ENCODE results near the gene IFNA7.
"Not testable (repeated sequence)": the region's sequence is repeated elsewhere in the genome, so short reads cannot be mapped to it uniquely, and the experiment has no call there.

Gene IFNA7

DNA sequence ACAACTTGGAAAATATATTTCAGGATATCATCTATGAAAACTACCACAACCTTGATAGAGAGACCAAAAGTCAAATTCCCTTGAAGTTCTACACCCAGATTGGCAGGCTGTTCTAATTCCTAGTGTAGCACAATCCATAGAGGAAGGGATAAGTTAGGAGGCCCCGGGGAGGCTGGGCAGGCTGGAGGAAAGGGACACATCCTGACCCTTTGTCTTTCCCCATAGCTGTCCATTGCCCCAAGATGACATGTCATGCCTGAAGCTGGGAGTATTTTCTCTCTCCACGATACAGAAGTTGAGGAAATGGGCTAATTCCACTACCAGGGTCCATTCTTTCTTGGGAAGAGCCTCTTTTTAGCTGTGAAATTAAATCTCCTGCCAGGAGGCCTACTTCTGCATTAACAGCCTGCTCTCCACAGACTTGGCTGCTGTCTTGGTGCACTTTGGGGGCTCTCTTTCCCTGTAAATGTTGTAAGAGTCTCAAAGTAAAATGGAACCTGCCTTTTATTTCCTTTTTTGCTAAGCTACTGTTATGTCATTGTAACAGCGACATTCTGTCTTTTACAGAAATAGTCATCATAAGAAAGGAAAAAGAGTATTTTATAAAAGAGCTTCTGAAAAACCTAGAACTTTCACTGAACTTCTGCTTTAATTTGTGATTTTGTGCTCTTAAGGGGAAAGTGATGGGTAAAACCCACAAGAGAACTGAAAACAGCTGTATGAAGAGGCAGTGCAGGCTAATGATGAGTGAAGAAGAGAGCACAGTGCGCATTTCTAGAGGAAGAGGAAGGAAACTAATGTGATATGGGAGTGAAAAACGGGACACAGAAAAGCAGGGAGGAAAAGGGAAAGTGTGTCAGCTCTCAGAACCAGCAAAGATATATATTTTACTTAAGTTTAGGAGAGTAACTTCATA lies 11.7 kb upstream of the IFNA7 start:
- not testable (repeated sequence) for H3K27ac ChIP-seq (ENCODE audit: low read length); H3K9me3 ChIP-seq (ENCODE audit: insufficient read depth, low read depth, low read length); H3K9ac ChIP-seq (ENCODE audit: low read depth, low read length); H3K36me3 ChIP-seq (ENCODE audit: insufficient read depth, low read depth, low read length); H3K27me3 ChIP-seq (ENCODE audit: insufficient read depth, low read length); H3K4me1 ChIP-seq (ENCODE audit: insufficient read depth, low read length); H3K4me3 ChIP-seq (ENCODE audit: low read length)

DNA sequence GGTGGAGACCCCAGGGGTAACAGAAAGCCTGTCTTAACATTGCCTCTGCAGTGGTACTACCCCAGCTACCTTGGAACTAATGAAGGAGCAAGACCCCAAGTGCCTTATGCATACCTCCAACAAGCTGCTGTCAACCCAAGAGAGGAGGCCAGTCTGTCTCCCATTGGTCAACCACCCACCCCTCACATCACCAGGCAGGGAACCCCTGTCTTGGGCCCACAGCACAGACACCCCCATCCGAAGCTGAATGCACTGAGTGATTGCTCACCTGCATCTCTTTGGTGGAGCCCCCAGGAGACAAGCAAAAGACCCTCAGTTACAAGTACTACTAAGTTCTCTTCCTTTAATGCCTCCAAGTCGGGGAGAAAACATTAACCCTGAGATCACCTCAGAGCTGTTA lies 10.2 kb upstream of the IFNA7 start:
- not testable (repeated sequence) for H3K36me3 ChIP-seq (ENCODE audit: insufficient read depth, low read depth, low read length); H3K9ac ChIP-seq (ENCODE audit: low read depth, low read length); H3K4me3 ChIP-seq (ENCODE audit: low read length); H3K27me3 ChIP-seq (ENCODE audit: insufficient read depth, low read length); H3K4me1 ChIP-seq (ENCODE audit: insufficient read depth, low read length); H3K9me3 ChIP-seq (ENCODE audit: insufficient read depth, low read depth, low read length); H3K27ac ChIP-seq (ENCODE audit: low read length)

DNA sequence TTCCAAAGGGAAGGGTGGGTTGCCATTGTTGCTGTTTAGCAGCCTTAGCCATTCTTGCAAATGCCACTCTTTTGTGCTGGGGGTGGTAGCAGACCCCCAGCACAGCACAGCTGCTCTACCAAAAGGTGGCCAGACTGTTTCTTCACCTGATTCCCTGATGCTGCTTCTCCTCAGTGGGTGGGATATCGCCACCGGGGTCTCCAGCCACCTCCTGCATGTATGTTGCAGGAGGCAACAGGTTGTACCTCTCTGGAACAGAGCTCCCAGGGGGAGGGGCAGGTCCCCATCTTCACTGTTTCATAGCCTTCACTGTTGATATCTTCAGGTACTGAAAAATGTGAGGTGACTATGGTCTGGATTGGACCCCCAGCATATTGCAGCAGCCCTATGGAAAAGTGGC lies 8.8 kb upstream of the IFNA7 start:
- H3K27me3 ChIP-seq (ENCODE audit: insufficient read depth, low read length); H3K4me3 ChIP-seq (ENCODE audit: low read length); H3K9ac ChIP-seq (ENCODE audit: low read depth, low read length); H3K36me3 ChIP-seq (ENCODE audit: insufficient read depth, low read depth, low read length); H3K9me3 ChIP-seq (ENCODE audit: insufficient read depth, low read depth, low read length); H3K27ac ChIP-seq (ENCODE audit: low read length); H3K4me1 ChIP-seq (ENCODE audit: insufficient read depth, low read length): not testable (repeated sequence)

DNA sequence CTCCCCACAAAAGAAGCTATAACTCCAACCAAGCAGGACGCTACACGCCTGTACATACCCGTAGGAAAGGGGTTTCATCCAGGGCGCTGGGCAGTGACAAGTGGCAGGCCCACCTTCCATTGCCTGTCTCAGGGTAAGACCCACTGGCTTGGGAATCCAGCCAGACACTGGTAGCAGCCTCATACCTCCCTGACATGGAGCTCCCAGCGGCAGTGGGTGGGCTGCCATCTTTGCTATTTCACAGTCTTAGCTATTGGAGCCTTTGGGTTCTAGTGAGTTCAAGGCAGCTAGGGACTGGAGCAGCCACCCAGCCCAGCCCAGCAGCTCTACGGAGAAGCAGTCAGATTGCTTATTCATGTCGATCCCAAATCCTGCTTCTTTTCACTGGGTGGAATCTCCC lies 8.3 kb upstream of the IFNA7 start:
- Histone ChIP-seq H3K27me3 (ENCODE audit: insufficient read depth, low read length) (no peaks in the 10 kb centered on the region), H3K4me1 (ENCODE audit: insufficient read depth, low read length) (no peaks in the 10 kb centered on the region), H3K4me3 (ENCODE audit: low read length) (no peak overlapping the region), H3K27ac (ENCODE audit: low read length) (no peak overlapping the region), H3K9ac (ENCODE audit: low read depth, low read length) (no peak overlapping the region), H3K36me3 (ENCODE audit: insufficient read depth, low read depth, low read length) (no peaks in the 10 kb centered on the region), H3K9me3 (ENCODE audit: insufficient read depth, low read depth, low read length) (no peaks in the 10 kb centered on the region)

DNA sequence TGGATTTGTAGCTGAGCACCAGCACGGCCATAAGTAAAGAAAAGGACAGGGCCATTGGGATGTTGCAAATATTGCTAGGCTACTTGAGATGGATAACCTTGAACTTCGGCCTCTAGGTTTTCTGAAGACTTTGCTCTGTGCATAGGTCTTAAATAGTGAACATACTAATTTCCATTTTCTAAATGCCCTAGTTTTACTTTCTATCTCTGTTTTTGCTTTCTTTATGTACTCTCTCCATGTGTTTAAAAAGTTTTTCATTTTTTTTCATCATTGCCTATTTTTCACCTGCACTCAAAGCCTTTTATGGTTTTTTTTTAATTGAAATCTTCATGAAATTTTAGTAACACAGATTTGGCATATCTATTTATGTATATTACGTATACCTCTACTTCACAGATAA lies 5.0 kb upstream of the IFNA7 start, which contains the start of gene IFNA10:
IFNA10 (minus strand) TSS at position 101 of the 400 bp plus-strand sequence; CDS start at position 55, 46 bp downstream.
- H3K4me1 ChIP-seq (ENCODE audit: insufficient read depth, low read length), result not testable (repeated sequence)

DNA sequence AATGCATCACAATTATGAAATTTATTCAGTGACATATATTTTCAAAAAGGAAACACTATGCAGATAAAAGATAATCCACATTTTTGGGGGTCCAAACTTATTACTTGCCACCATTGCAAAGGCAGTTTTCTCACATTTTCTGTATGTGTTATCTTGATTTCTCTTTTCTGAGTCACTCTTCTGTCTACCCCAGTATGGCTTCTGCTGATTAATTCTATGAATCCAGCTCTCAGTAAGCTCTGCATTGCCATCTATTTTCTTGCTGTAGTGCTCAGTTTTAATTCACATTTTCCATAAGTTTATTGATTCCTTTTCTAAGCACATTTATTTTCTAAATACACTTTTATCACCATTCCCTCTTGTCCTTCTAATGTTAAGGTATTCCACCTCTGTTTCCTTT lies 3.2 kb upstream of the IFNA7 start:
- no peaks in the 10 kb centered on the region for H3K36me3 ChIP-seq (ENCODE audit: insufficient read depth, low read depth, low read length)
- no peaks in the 10 kb centered on the region for H3K4me1 ChIP-seq (ENCODE audit: insufficient read depth, low read length)
- no peak overlapping the region for H3K4me3 ChIP-seq (ENCODE audit: low read length)

More for the DNA sequence above, 5.0 kb upstream of the IFNA7 start, which contains the start of gene IFNA10:
- H3K27ac ChIP-seq (ENCODE audit: low read length); H3K9me3 ChIP-seq (ENCODE audit: insufficient read depth, low read depth, low read length); H3K9ac ChIP-seq (ENCODE audit: low read depth, low read length); H3K36me3 ChIP-seq (ENCODE audit: insufficient read depth, low read depth, low read length); H3K4me3 ChIP-seq (ENCODE audit: low read length); H3K27me3 ChIP-seq (ENCODE audit: insufficient read depth, low read length): not testable (repeated sequence)

DNA sequence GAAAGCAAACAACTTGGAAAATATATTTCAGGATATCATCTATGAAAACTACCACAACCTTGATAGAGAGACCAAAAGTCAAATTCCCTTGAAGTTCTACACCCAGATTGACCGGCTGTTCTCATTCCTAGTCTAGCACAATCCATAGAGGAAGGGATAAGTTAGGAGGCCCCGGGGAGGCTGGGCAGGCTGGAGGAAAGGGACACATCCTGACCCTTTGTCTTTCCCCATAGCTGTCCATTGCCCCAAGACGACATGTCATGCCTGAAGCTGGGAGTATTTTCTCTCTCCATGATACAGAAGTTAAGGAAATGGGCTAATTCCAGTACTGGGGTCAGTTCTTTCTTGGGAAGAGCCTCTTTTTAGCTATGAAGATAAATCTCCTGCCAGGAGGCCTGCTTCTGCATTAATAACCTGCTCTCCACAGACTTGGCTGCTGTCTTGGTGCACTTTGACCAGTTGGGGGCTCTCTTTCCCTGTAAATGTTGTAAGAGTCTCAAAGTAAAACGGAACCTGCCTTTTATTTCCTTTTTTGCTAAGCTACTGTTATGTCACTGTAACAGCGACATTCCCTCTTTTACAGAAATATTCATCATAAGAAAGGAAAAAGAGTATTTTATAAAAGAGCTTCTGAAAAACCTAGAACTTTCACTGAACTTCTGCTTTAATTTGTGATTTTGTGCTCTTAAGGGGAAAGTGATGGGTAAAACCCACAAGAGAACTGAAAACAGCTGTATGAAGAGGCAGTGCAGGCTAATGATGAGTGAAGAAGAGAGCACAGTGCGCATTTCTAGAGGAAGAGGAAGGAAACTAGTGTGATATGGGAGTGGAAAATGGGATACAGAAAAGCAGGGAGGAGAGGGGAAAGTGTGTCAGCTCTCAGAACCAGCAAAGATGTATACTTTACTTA lies 6.9 kb downstream of the IFNA7 start:
- H3K9ac ChIP-seq (ENCODE audit: low read depth, low read length); H3K4me1 ChIP-seq (ENCODE audit: insufficient read depth, low read length); H3K27me3 ChIP-seq (ENCODE audit: insufficient read depth, low read length); H3K36me3 ChIP-seq (ENCODE audit: insufficient read depth, low read depth, low read length); H3K4me3 ChIP-seq (ENCODE audit: low read length); H3K9me3 ChIP-seq (ENCODE audit: insufficient read depth, low read depth, low read length); H3K27ac ChIP-seq (ENCODE audit: low read length): not testable (repeated sequence)

More for the DNA sequence above, 3.2 kb upstream of the IFNA7 start:
- Histone ChIP-seq H3K27ac (ENCODE audit: low read length) (no peak overlapping the region), H3K9ac (ENCODE audit: low read depth, low read length) (no peak overlapping the region), H3K9me3 (ENCODE audit: insufficient read depth, low read depth, low read length) (no peaks in the 10 kb centered on the region), H3K27me3 (ENCODE audit: insufficient read depth, low read length) (no peaks in the 10 kb centered on the region)

DNA sequence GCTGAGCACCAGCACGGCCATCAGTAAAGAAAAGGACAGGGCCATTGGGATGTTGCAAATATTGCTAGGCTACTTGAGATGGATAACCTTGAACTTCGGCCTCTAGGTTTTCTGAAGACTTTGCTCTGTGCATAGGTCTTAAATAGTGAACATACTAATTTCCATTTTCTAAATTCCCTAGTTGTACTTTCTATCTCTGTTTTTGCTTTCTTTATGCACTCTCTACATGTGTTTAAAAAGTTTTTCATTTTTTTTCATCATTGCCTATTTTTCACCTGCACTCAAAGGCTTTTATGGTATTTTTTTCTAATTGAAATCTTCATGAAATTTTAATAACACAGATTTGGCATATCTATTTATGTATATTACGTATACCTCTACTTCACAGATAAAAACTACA lies 14.5 kb downstream of the IFNA7 start, which contains the start of gene IFNA4:
IFNA4 (minus strand) TSS at position 101 of the 400 bp plus-strand sequence; CDS start at position 45, 56 bp downstream.
- not testable (repeated sequence) for H3K27ac ChIP-seq (ENCODE audit: low read length); H3K4me1 ChIP-seq (ENCODE audit: insufficient read depth, low read length); H3K4me3 ChIP-seq (ENCODE audit: low read length)

DNA sequence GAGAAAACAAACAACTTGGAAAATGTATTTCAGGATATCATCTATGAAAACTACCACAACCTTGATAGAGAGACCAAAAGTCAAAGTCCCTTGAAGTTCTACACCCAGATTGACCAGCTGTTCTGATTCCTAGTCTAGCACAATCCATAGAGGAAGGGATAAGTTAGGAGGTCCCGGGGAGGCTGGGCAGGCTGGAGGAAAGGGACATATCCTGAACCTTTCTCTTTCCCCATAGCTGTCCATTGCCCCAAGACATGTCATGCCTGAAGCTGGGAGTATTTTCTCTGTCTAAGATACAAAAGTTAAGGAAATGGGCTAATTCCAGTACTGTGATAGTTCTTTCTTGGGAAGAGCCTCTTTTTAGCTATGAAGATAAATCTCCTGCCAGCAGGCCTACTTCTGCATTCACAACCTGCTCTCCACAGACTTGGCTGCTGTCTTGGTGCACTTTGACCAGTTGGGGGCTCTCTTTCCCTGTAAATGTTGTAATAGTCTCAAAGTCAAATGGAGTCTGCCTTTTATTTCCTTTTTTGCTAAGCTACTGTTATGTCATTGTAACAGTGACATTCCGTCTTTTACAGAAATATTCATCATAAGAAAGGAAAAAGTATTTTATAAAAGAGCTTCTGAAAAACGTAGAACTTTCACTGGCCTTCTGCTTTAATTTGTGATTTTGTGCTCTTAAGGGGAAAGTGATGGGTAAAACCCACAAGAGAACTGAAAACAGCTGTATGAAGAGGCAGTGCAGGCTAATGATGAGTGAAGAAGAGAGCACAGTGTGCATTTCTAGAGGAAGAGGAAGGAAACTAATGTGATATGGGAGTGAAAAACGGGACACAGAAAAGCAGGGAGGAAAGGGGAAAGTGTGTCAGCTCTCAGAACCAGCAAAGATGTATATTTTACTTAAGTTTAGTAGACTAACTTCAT lies 18.9 kb downstream of the IFNA7 start:
- H3K27ac ChIP-seq (ENCODE audit: low read length); H3K9me3 ChIP-seq (ENCODE audit: insufficient read depth, low read depth, low read length); H3K4me3 ChIP-seq (ENCODE audit: low read length); H3K4me1 ChIP-seq (ENCODE audit: insufficient read depth, low read length); H3K36me3 ChIP-seq (ENCODE audit: insufficient read depth, low read depth, low read length); H3K9ac ChIP-seq (ENCODE audit: low read depth, low read length); H3K27me3 ChIP-seq (ENCODE audit: insufficient read depth, low read length): not testable (repeated sequence)

More for the DNA sequence above, 14.5 kb downstream of the IFNA7 start, which contains the start of gene IFNA4:
- H3K36me3 ChIP-seq (ENCODE audit: insufficient read depth, low read depth, low read length); H3K9ac ChIP-seq (ENCODE audit: low read depth, low read length); H3K27me3 ChIP-seq (ENCODE audit: insufficient read depth, low read length); H3K9me3 ChIP-seq (ENCODE audit: insufficient read depth, low read depth, low read length): not testable (repeated sequence)

DNA sequence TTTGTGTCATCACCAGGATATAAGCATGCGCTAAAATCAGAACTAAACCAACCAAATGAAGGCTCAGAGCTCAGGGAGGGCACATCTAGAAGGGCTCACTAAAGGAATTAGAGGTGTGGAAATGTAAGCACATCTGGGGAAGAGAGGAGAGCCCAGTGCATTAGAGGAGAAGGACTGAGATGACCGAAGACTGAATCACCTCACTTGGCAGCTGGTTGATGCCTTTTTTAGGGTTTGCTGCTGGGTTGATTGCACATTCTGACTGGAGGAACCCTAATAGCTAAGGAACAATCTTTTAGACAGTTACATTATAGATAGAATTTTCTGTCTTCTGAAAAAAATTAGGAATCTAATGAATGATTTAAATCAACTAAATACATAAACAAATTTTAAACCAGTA lies 27.3 kb downstream of the IFNA7 start:
- Histone ChIP-seq H3K27ac (ENCODE audit: low read length) (no peak overlapping the region), H3K27me3 (ENCODE audit: insufficient read depth, low read length) (no peaks in the 10 kb centered on the region), H3K4me1 (ENCODE audit: insufficient read depth, low read length) (no peaks in the 10 kb centered on the region), H3K36me3 (ENCODE audit: insufficient read depth, low read depth, low read length) (no peaks in the 10 kb centered on the region), H3K4me3 (ENCODE audit: low read length) (no peak overlapping the region), H3K9me3 (ENCODE audit: insufficient read depth, low read depth, low read length) (no peaks in the 10 kb centered on the region), H3K9ac (ENCODE audit: low read depth, low read length) (no peak overlapping the region)

DNA sequence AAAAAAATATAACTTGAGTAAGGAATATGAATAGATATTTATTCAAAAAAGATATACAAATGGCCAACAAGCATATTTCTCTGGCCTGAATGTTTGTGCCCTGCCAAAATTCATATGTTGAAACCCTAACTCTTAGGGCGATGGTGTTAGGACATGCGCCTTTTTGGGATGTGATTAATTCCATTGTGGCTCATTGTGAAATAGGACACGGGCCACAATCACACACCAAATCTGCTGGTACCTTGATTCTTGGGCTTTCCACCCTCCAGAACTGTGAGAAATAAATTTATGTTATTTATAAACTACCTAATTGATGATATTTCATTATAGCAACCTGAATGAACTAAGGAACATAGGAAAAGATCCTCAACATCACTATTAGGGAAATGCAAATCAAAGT lies 29.8 kb downstream of the IFNA7 start:
- Histone ChIP-seq H3K4me3 (ENCODE audit: low read length) (no peak overlapping the region), H3K27me3 (ENCODE audit: insufficient read depth, low read length) (no peaks in the 10 kb centered on the region), H3K36me3 (ENCODE audit: insufficient read depth, low read depth, low read length) (no peaks in the 10 kb centered on the region), H3K27ac (ENCODE audit: low read length) (no peak overlapping the region), H3K9me3 (ENCODE audit: insufficient read depth, low read depth, low read length) (no peaks in the 10 kb centered on the region), H3K9ac (ENCODE audit: low read depth, low read length) (no peak overlapping the region), H3K4me1 (ENCODE audit: insufficient read depth, low read length) (no peaks in the 10 kb centered on the region)
